B cell (primary cell): ENCODE data around the gene EMP3. TPM values are rescaled to one million over a fixed set of nuclear protein-coding genes. Genes with fewer than 3 reads are reported as not detected.

Experiments used
- ATAC-seq: fragments of 200-7000 bp; cut with Tn5 transposase; one replicate; pipeline ENCODE4 v1.10.0; 2021; ENCODE audit warnings: low read depth, mild to moderate bottlenecking, moderate number of reproducible peaks, moderate library complexity
- CTCF ChIA-PET: fragments of 350-600 bp; sonication (Branson Sonifier 250); formaldehyde crosslinking; loops from one replicate; lab custom pipeline; 2021; ENCODE audit warnings: antibody characterized with exemption, inconsistent platforms; lab: Charles Lee
- POLR2A ChIA-PET: fragments of 350-600 bp; sonication (Branson Sonifier 250); formaldehyde crosslinking; loops from one replicate; lab custom pipeline; 2021; ENCODE audit warnings: antibody characterized with exemption; lab: Charles Lee
- DNase-seq: peaks from one replicate; pipeline ENCODE4 v3.0.0; 2013
- H2AFZ ChIP-seq: 2 replicates; pipeline ENCODE4 v1.6.1; 2012; ENCODE audit warnings: mild to moderate bottlenecking, low read depth, low read length; ENCODE audit not compliant: insufficient read depth, poor library complexity, severe bottlenecking
- H3K27ac ChIP-seq, 2 donors: 1 replicate in 1 of 2; 2 replicates in 1 of 2; pipeline ENCODE4 v1.5.1; 2012 to 2013; ENCODE audit warnings: low read length in 2 of 2, mild to moderate bottlenecking in 2 of 2, moderate library complexity in 1 of 2
- H3K27me3 ChIP-seq, 4 experiments: fragments of 200-600 bp in 1 of 4; sonication (generic) in 1 of 4; replicated peaks in 1 of 4; 1 replicate in 2 of 4; 2 replicates in 2 of 4; pipeline versions ENCODE4 v1.6.1 to v1.7.0; 2013 to 2016; ENCODE audit warnings: low read length in 3 of 4, mild to moderate bottlenecking in 2 of 4, mixed read lengths in 1 of 4, moderate library complexity in 1 of 4; ENCODE audit not compliant: insufficient read depth in 4 of 4, control insufficient read depth in 3 of 4; ENCODE audit errors: control extremely low read depth in 1 of 4
- H3K36me3 ChIP-seq, 2 experiments: replicated peaks in 1 of 2; 1 replicate in 1 of 2; 2 replicates in 1 of 2; pipeline versions ENCODE4 v1.6.1 to v1.7.1; 2013; ENCODE audit warnings: low read length in 1 of 2; ENCODE audit not compliant: insufficient read depth in 2 of 2, control insufficient read depth in 1 of 2; ENCODE audit errors: control extremely low read depth in 1 of 2, extremely low read depth in 1 of 2
- H3K4me1 ChIP-seq, 2 donors: fragments of 200-600 bp in 1 of 2; sonication (generic) in 1 of 2; 1 replicate in 1 of 2; 2 replicates in 1 of 2; pipeline versions ENCODE4 v1.5.1 to v1.6.1; 2013 to 2017; ENCODE audit warnings: low read length in 2 of 2; ENCODE audit not compliant: control insufficient read depth in 2 of 2, insufficient read depth in 2 of 2
- H3K4me2 ChIP-seq: replicated peaks from 2 replicates; pipeline ENCODE3; 2012; ENCODE audit warnings: mild to moderate bottlenecking, low read depth, low read length; ENCODE audit not compliant: poor library complexity, severe bottlenecking
- H3K4me3 ChIP-seq, 5 experiments: fragments of 200-600 bp in 1 of 5; sonication (generic) in 1 of 5; 1 replicate in 3 of 5; 2 replicates in 2 of 5; pipeline versions ENCODE4 v1.5.1 to v1.7.0; 2011 to 2016; ENCODE audit warnings: low read length in 4 of 5, mild to moderate bottlenecking in 4 of 5, low read depth in 2 of 5, control low read depth in 1 of 5, moderate library complexity in 1 of 5; ENCODE audit not compliant: insufficient read depth in 1 of 5; ENCODE audit errors: control extremely low read depth in 1 of 5, extremely low read depth in 1 of 5
- H3K79me2 ChIP-seq: fragments of 200-600 bp; sonication (generic); one replicate; pipeline ENCODE4 v1.6.0; 2016; ENCODE audit warnings: low read length; ENCODE audit not compliant: control insufficient read depth, insufficient read depth
- H3K9ac ChIP-seq: fragments of 200-600 bp; sonication (generic); 2 replicates; pipeline ENCODE4 v1.6.1; 2017; ENCODE audit warnings: mild to moderate bottlenecking, low read length, moderate library complexity
- H3K9me3 ChIP-seq, 3 donors: one replicate each; pipeline versions ENCODE4 v1.6.1 to v1.7.1; 2013; ENCODE audit warnings: low read length in 2 of 3; ENCODE audit not compliant: control insufficient read depth in 2 of 3, insufficient read depth in 1 of 3; ENCODE audit errors: control extremely low read depth in 1 of 3
- H4K20me1 ChIP-seq: 2 replicates; pipeline ENCODE4 v1.6.0; 2012; ENCODE audit warnings: mild to moderate bottlenecking, low read length; ENCODE audit not compliant: insufficient read depth, control insufficient read depth, poor library complexity, severe bottlenecking
- H3K27ac Mint-ChIP-seq: one replicate; pipeline ENCODE4 v1.8.0; 2021; ENCODE audit warnings: mixed read lengths
- H3K27me3 Mint-ChIP-seq: one replicate; pipeline ENCODE4 v1.8.0; 2021; ENCODE audit warnings: mixed read lengths
- H3K4me1 Mint-ChIP-seq: one replicate; pipeline ENCODE4 v1.8.0; 2021; ENCODE audit warnings: mixed read lengths
- H3K4me3 Mint-ChIP-seq: one replicate; pipeline ENCODE4 v1.8.0; 2021; ENCODE audit warnings: mixed read lengths
- H3K9me3 Mint-ChIP-seq: one replicate; pipeline ENCODE4 v1.8.0; 2022; ENCODE audit warnings: mixed read lengths; ENCODE audit not compliant: insufficient read depth
- EZH2 ChIP-seq: IDR thresholded peaks from 2 replicates; pipeline ENCODE4 v1.6.1; 2012; ENCODE audit warnings: borderline replicate concordance, low read depth, mild to moderate bottlenecking, moderate library complexity, low read length; ENCODE audit not compliant: insufficient read depth, poor library complexity, severe bottlenecking
- WGBS: methylation state at CpG from one replicate; pipeline ENCODE4 v1.1.5; 2013; ENCODE audit warnings: missing lambda C conversion rate; ENCODE audit not compliant: insufficient coverage; 5-methylcytosine and 5-hydroxymethylcytosine counted together
- intact Hi-C: fragments of 100-400 bp; cut with micrococcal nuclease; formaldehyde crosslinking; loops from one replicate; pipeline ENCODE4 v1.10.0; 2022
- polyA plus RNA-seq: library from polyadenylated mRNA; depleted of rRNA; stranded (reverse); fragments of >200 nt; gene quantifications from 2 replicates; pipeline ENCODE4 v1.2.3, GENCODE V29; 2012
- total RNA-seq, 2 donors: library from RNA; stranded (reverse); fragments of 120-200 nt in 1 of 2; gene quantifications; 1 replicate in 1 of 2; 2 replicates in 1 of 2; pipeline versions ENCODE4 v1.2.3 to v1.2.4, GENCODE V29; 2013 to 2022
- TF ChIP-seq, protein P1 (sequence below): fragments of 200-600 bp; IDR thresholded peaks from one replicate; pipeline ENCODE4 v1.8.0; 2022; ENCODE audit warnings: antibody characterized with exemption, mild to moderate bottlenecking

EMP3 gene
- total and polyA plus RNA-seq, 2 donors (not counting 1 experiment from before 2014, with no cell fraction given) = 326 to 595 TPM

DNA sequence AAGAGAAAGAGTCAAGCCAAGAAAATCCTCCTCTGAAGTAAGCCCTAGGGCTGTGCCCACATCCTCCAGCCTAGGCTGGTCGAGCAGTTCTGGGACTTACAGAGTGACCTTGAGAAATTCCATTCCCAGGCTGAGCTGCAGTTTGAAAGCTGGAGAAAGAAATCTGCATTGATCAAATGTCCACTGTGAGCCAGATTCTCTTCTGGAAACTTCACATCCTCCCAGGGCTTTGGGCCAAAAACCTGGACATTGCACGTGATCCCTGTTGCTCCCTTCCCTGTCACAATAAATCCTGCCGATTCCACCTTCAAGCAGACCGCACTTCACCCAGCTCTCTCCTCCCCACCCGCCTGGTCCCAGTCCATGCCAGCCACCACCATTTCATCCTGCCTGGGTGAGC, 22.7 kb downstream of the EMP3 start:
- H3K9me3 ChIP-seq = no peaks in the 10 kb centered on the region
- H3K9me3 Mint-ChIP-seq = no peaks in the 10 kb centered on the region
- no peak overlapping the region for H3K4me3 ChIP-seq
- H3K9ac ChIP-seq = no peak overlapping the region
- ATAC-seq (no peak), DNase-seq (no peak)
- no peaks in the 10 kb centered on the region for H3K27me3 ChIP-seq
- H2AFZ ChIP-seq = no peak overlapping the region
- ChIA-PET POLR2A (interaction anchor here (0.6 kb wide), 1 partner anchor 163 kb away, joined by 9 read pairs; no protein-coding TSS in a partner anchor), CTCF (interaction anchor here (0.7 to 1.7 kb wide), 4 partner anchors 14 to 261 kb away, joined by 3 to 7 read pairs (median 3); no protein-coding TSS in a partner anchor)
- H3K27me3 Mint-ChIP-seq = no peaks in the 10 kb centered on the region
- intact Hi-C loops = no loop called here
- peaks cover 3% of the 10 kb centered on the region for H3K4me1 Mint-ChIP-seq
- H3K79me2 ChIP-seq = peaks cover 4% of the 10 kb centered on the region
- no peaks in the 10 kb centered on the region for H4K20me1 ChIP-seq
- H3K36me3 ChIP-seq = peaks cover 0 to 3% of the 10 kb centered on the region in 2 experiments
- no peak for TF ChIP-seq EZH2
- TF ChIP-seq, protein P1, sequence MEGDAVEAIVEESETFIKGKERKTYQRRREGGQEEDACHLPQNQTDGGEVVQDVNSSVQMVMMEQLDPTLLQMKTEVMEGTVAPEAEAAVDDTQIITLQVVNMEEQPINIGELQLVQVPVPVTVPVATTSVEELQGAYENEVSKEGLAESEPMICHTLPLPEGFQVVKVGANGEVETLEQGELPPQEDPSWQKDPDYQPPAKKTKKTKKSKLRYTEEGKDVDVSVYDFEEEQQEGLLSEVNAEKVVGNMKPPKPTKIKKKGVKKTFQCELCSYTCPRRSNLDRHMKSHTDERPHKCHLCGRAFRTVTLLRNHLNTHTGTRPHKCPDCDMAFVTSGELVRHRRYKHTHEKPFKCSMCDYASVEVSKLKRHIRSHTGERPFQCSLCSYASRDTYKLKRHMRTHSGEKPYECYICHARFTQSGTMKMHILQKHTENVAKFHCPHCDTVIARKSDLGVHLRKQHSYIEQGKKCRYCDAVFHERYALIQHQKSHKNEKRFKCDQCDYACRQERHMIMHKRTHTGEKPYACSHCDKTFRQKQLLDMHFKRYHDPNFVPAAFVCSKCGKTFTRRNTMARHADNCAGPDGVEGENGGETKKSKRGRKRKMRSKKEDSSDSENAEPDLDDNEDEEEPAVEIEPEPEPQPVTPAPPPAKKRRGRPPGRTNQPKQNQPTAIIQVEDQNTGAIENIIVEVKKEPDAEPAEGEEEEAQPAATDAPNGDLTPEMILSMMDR = no peak
- peaks cover 0 to 5% of the 10 kb centered on the region in 2 donors for H3K4me1 ChIP-seq
- H3K4me3 Mint-ChIP-seq = no peak overlapping the region
- H3K27ac Mint-ChIP-seq = no peak overlapping the region
- H3K27ac ChIP-seq = no peak overlapping the region
- WGBS = 98% methylated on average over 5 of the region's 5 CpGs
- no peak overlapping the region for H3K4me2 ChIP-seq

DNA sequence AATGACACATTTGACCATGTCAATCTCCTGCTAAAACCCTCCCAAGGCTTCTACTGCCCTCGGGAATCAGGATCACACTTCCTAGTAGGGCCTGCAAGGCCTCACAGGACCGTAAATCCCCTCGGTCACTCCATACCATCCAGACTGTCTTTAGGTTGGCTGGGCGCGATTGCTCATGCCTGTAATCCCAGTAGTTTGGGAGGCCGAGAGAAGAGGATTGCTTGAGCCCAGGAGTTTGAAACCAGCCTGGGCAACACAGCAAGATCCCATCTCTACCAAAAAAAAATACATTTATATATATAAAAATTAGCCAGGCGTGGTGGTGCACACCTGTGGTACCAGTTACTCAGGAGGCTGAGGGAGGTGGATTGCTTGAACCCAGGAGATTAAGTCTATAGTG, 23.4 kb downstream of the EMP3 start:
- Mint-ChIP-seq H3K27ac (no peak overlapping the region), H3K27me3 (no peaks in the 10 kb centered on the region), H3K4me1 (peaks cover 3% of the 10 kb centered on the region), H3K9me3 (no peaks in the 10 kb centered on the region), H3K4me3 (no peak overlapping the region)
- TF ChIP-seq EZH2 = no peak
- TF ChIP-seq, protein P1 = no peak
- Histone ChIP-seq H2AFZ (no peak overlapping the region), H3K4me1 (peaks cover 0 to 5% of the 10 kb centered on the region in 2 donors), H3K4me3 (no peak overlapping the region), H3K4me2 (no peak overlapping the region), H3K79me2 (peaks cover 4% of the 10 kb centered on the region), H3K36me3 (peaks cover 0 to 3% of the 10 kb centered on the region in 2 experiments), H3K9me3 (no peaks in the 10 kb centered on the region), H3K27me3 (no peaks in the 10 kb centered on the region), H4K20me1 (no peaks in the 10 kb centered on the region), H3K9ac (no peak overlapping the region), H3K27ac (no peak overlapping the region)
- intact Hi-C loops = no loop called here
- CTCF ChIA-PET = interaction anchor here (1.0 to 2.8 kb wide), 3 partner anchors 15 to 235 kb away, joined by 3 to 12 read pairs (median 7); no protein-coding TSS in a partner anchor
- 90% methylated on average over 3 of the region's 7 CpGs for WGBS
- POLR2A ChIA-PET = no interaction called here
- no peak for ATAC-seq
- DNase-seq = no peak
